ENCODE results near the gene ADAP1.

DNA sequence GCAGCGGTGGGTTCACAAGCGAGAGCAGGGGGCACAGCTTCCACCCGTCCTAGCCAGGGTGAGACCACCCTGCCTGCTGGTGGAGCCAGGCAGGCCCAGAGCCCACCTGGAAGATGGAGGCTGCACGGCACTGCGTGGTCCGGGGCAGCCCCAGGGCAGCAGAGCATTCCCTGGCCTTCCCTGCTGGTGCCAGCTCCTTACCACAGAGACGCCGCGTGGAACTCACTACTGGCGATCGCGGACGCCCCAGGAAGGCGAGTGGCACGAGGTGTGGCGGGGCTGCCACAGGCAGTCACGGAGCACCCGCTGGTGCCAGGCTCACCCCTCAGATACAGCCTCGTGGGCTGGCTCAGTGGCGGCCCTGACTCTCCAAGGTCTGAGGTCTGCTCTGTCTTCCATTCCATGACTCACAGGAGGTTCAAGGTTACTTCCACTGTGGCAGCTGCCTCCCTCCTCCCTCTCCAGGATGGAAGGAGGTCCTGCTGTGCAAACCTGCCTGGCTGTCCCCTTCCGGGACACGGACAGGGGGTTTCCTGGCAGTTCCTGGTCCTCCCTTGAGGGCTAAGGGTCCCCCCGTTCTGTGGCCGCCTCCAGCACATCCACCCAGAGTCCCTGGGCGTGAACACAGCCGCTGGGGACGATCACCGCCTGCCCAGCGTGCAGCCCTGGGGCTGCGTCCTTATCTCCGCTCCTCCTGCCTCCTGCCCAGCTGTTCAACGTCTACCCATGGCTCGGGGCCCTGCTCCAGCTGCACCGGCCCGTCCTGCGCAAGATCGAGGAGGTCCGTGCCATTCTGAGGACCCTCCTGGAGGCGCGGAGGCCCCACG is 31.6 kb upstream of the ADAP1 start:
- TF ChIP-seq, protein P1, sequence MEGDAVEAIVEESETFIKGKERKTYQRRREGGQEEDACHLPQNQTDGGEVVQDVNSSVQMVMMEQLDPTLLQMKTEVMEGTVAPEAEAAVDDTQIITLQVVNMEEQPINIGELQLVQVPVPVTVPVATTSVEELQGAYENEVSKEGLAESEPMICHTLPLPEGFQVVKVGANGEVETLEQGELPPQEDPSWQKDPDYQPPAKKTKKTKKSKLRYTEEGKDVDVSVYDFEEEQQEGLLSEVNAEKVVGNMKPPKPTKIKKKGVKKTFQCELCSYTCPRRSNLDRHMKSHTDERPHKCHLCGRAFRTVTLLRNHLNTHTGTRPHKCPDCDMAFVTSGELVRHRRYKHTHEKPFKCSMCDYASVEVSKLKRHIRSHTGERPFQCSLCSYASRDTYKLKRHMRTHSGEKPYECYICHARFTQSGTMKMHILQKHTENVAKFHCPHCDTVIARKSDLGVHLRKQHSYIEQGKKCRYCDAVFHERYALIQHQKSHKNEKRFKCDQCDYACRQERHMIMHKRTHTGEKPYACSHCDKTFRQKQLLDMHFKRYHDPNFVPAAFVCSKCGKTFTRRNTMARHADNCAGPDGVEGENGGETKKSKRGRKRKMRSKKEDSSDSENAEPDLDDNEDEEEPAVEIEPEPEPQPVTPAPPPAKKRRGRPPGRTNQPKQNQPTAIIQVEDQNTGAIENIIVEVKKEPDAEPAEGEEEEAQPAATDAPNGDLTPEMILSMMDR (optimal IDR thresholded peaks at IDR 0.05 in 1 of 3, IDR thresholded peaks at IDR 0.05 in 1 of 3, conservative IDR thresholded peaks at IDR 0.05 in 1 of 3; ENCODE audit: extremely low read depth in 1 of 3, insufficient read depth in 2 of 3, low read length in 3 of 3), result no peak
- TF ChIP-seq EZH2 (IDR thresholded peaks at IDR 0.05; ENCODE audit: low read length), result no peak

Data from keratinocyte (primary cell).